Breast epithelium (tissue), 3 donors: Measurements from ENCODE around the gene CAMTA1.

Source experiments
- CTCF ChIP-seq, 3 donors: fragments of 450-650 bp; IDR thresholded peaks; one replicate each; pipeline ENCODE4 v1.5.1; 2016 to 2017; ENCODE audit warnings: antibody characterized with exemption in 3 of 3, mild to moderate bottlenecking in 3 of 3, moderate library complexity in 3 of 3
- POLR2A ChIP-seq: fragments of 450-650 bp; IDR thresholded peaks from one replicate; pipeline ENCODE4 v1.6.1; 2016; ENCODE audit warnings: antibody characterized with exemption, mild to moderate bottlenecking, moderate library complexity
- POLR2AphosphoS5 ChIP-seq, 3 donors: sonication (generic); formaldehyde crosslinking; IDR thresholded peaks; one replicate each; pipeline ENCODE4 v1.6.1; 2017; ENCODE audit warnings: antibody characterized with exemption in 3 of 3

- no peak for TF ChIP-seq CTCF (IDR thresholded peaks at IDR 0.05)
- TF ChIP-seq POLR2A: no peak
- TF ChIP-seq POLR2AphosphoS5 (IDR thresholded peaks at IDR 0.05): no peak
Observed at GRCh38 chr1:7732331-7732730, 947.1 kb downstream of the CAMTA1 start.
